GM23248 (cell line): ENCODE measurements around the gene LAPTM4A. TPM values are rescaled to one million over a fixed set of nuclear protein-coding genes. Genes with fewer than 3 reads are reported as not detected.
"Not testable (repeated sequence)": the region's sequence is repeated elsewhere in the genome, so short reads cannot be mapped to it uniquely, and the experiment has no call there.

ENCODE experiments used
- DNase-seq: peaks from one replicate; pipeline ENCODE4 v3.0.0-alpha.2; 2015
- H2AFZ ChIP-seq: fragments of 200-600 bp; sonication (generic); 2 replicates; pipeline ENCODE4 v1.6.1; 2016; ENCODE audit warnings: antibody characterized with exemption
- H3F3A ChIP-seq: fragments of 200-600 bp; sonication (generic); 2 replicates; pipeline ENCODE4 v1.6.1; 2016; ENCODE audit warnings: mild to moderate bottlenecking, antibody characterized with exemption, mixed run types; ENCODE audit not compliant: insufficient read depth
- H3K27ac ChIP-seq: fragments of 200-600 bp; sonication (generic); 2 replicates; pipeline ENCODE4 v1.5.1; 2016; ENCODE audit warnings: mild to moderate bottlenecking
- H3K27me3 ChIP-seq: fragments of 200-600 bp; sonication (generic); replicated peaks from 2 replicates; pipeline ENCODE4 v1.6.1; 2016; ENCODE audit warnings: mild to moderate bottlenecking; ENCODE audit not compliant: insufficient read depth
- H3K36me3 ChIP-seq: fragments of 200-600 bp; sonication (generic); 2 replicates; pipeline ENCODE4 v1.6.1; 2016; ENCODE audit warnings: low read depth, mild to moderate bottlenecking
- H3K4me1 ChIP-seq: fragments of 200-600 bp; sonication (generic); 2 replicates; pipeline ENCODE4 v1.6.1; 2016; ENCODE audit warnings: mild to moderate bottlenecking; ENCODE audit not compliant: insufficient read depth
- H3K4me2 ChIP-seq: fragments of 200-600 bp; sonication (generic); one replicate; pipeline ENCODE4 v1.6.1; 2016; ENCODE audit warnings: mild to moderate bottlenecking; ENCODE audit not compliant: unreplicated experiment
- H3K4me3 ChIP-seq: fragments of 200-600 bp; sonication (generic); 2 replicates; pipeline ENCODE4 v1.5.1; 2016; ENCODE audit warnings: mild to moderate bottlenecking
- H3K79me2 ChIP-seq: fragments of 200-600 bp; sonication (generic); 2 replicates; pipeline ENCODE4 v1.6.1; 2016; ENCODE audit warnings: mild to moderate bottlenecking; ENCODE audit not compliant: insufficient read depth
- H3K9ac ChIP-seq: fragments of 200-600 bp; sonication (generic); 2 replicates; pipeline ENCODE4 v1.6.1; 2016; ENCODE audit warnings: mild to moderate bottlenecking
- H3K9me2 ChIP-seq: fragments of 200-600 bp; sonication (generic); 2 replicates; pipeline ENCODE4 v1.6.1; 2016; ENCODE audit warnings: mixed run types, mild to moderate bottlenecking, moderate library complexity; ENCODE audit not compliant: insufficient read depth
- H3K9me3 ChIP-seq: fragments of 200-600 bp; sonication (generic); one replicate; pipeline ENCODE4 v1.6.1; 2017; ENCODE audit warnings: low read depth
- H4K20me1 ChIP-seq: fragments of 200-600 bp; sonication (generic); 2 replicates; pipeline ENCODE4 v1.6.0; 2016; ENCODE audit not compliant: insufficient read depth
- EZH2 ChIP-seq: fragments of 200-600 bp; sonication (generic); IDR thresholded peaks from 2 replicates; pipeline ENCODE4 v1.6.1; 2018; ENCODE audit warnings: antibody characterized with exemption, mild to moderate bottlenecking; ENCODE audit not compliant: insufficient read depth, poor library complexity, severe bottlenecking
- EZH2phosphoT487 ChIP-seq: fragments of 200-600 bp; sonication (generic); IDR thresholded peaks from 2 replicates; pipeline ENCODE4 v1.6.1; 2018; ENCODE audit warnings: antibody characterized with exemption, moderate library complexity, mild to moderate bottlenecking, low read depth; ENCODE audit not compliant: insufficient read depth
- WGBS, 2 experiments: methylation state at CpG; one replicate each; pipeline ENCODE4 v1.1.6; 2015 to 2017; ENCODE audit warnings: low lambda C conversion rate in 2 of 2, low coverage in 1 of 2; ENCODE audit errors: missing lambda C conversion rate in 2 of 2; 5-methylcytosine and 5-hydroxymethylcytosine counted together
- in situ Hi-C: fragments of 300-500 bp; cut with MboI; formaldehyde crosslinking; loops from 2 replicates; pipeline ENCODE4 v1.15.0; 2020
- polyA plus RNA-seq: library from polyadenylated mRNA; unstranded; fragments of >200 nt; fragmentation: Nextera tagmentation; extraction: Ambion mirVana; gene quantifications from 2 replicates; pipeline ENCODE4 v1.2.1, GENCODE V29; 2016
- total RNA-seq: library from RNA; depleted of rRNA; stranded (reverse); fragments of >200 nt; shearing (Covaris generic); gene quantifications from 2 replicates; pipeline ENCODE4 v1.2.3, GENCODE V29; 2014

LAPTM4A gene
- total and polyA plus RNA-seq, 2 experiments from 2014 or later = 363 to 752 TPM

- in situ Hi-C loops = loop anchor here (5.0 to 10.0 kb wide), 2 partner anchors 81 to 128 kb away; partner anchors contain the start of gene MATN3
- Histone ChIP-seq H3K4me2 (no peak overlapping the region), H3K9me2 (no peaks in the 10 kb centered on the region), H3K79me2 (no peaks in the 10 kb centered on the region), H3K27ac (no peak overlapping the region), H3K36me3 (no peaks in the 10 kb centered on the region), H2AFZ (no peak overlapping the region), H3F3A (peaks cover 11% of the 10 kb centered on the region), H3K9ac (no peak overlapping the region), H3K9me3 (no peaks in the 10 kb centered on the region), H3K4me3 (no peak overlapping the region), H4K20me1 (no peaks in the 10 kb centered on the region), H3K4me1 (peaks cover 34% of the 10 kb centered on the region), H3K27me3 (no peaks in the 10 kb centered on the region)
- WGBS, 2 experiments = 85 to 87% methylated on average over 5 of the region's 5 CpGs
- no peak for DNase-seq
- TF ChIP-seq EZH2phosphoT487 (no peak), EZH2 (no peak)
Measured at GRCh38 chr2:20092901-20093235, 41.4 kb upstream of the LAPTM4A start.

- peak overlapping the region; percentile 78 for H3K9ac ChIP-seq
- peak overlapping the region; percentile 50 for H3K4me3 ChIP-seq
- peak overlapping the region; percentile 74 for H3K4me2 ChIP-seq
- in situ Hi-C loops = loop anchor here (5.0 to 10.0 kb wide), 2 partner anchors 80 to 128 kb away; partner anchors contain the start of gene MATN3
- no peaks in the 10 kb centered on the region for H3K9me2 ChIP-seq
- no peaks in the 10 kb centered on the region for H3K27me3 ChIP-seq
- H3K36me3 ChIP-seq = no peaks in the 10 kb centered on the region
- H3K79me2 ChIP-seq = no peaks in the 10 kb centered on the region
- H3K9me3 ChIP-seq = no peaks in the 10 kb centered on the region
- peaks cover 11% of the 10 kb centered on the region for H3F3A ChIP-seq
- DNase-seq = no peak
- no peak for TF ChIP-seq EZH2
- no peak for TF ChIP-seq EZH2phosphoT487
- WGBS, 2 experiments = 81 to 82% methylated on average over 15 of the region's 15 CpGs
- peaks cover 34% of the 10 kb centered on the region for H3K4me1 ChIP-seq
- H2AFZ ChIP-seq = no peak overlapping the region
- H3K27ac ChIP-seq = peak overlapping the region; percentile 93
- H4K20me1 ChIP-seq = no peaks in the 10 kb centered on the region
Measured at GRCh38 chr2:20092226-20092900, 40.9 kb upstream of the LAPTM4A start.

- H3F3A ChIP-seq = peaks cover 11% of the 10 kb centered on the region
- in situ Hi-C loops = loop anchor here (5.0 to 10.0 kb wide), 2 partner anchors 79 to 127 kb away; partner anchors contain the start of gene MATN3
- peak overlapping the region; percentile 61 for H2AFZ ChIP-seq
- H3K9ac ChIP-seq = peak overlapping the region; percentile 78
- H3K36me3 ChIP-seq = no peaks in the 10 kb centered on the region
- H3K4me2 ChIP-seq = peak overlapping the region; percentile 74
- H3K27ac ChIP-seq = peak overlapping the region; percentile 93
- peak overlapping the region; percentile 50 for H3K4me3 ChIP-seq
- peaks cover 34% of the 10 kb centered on the region for H3K4me1 ChIP-seq
- peak; percentile 97 for DNase-seq
- H4K20me1 ChIP-seq = no peaks in the 10 kb centered on the region
- H3K79me2 ChIP-seq = no peaks in the 10 kb centered on the region
- TF ChIP-seq EZH2phosphoT487 (no peak), EZH2 (no peak)
- WGBS, 2 experiments = 1 to 3% methylated on average over 11 of the region's 11 CpGs
- H3K9me2 ChIP-seq = no peaks in the 10 kb centered on the region
- H3K27me3 ChIP-seq = no peaks in the 10 kb centered on the region
- H3K9me3 ChIP-seq = no peaks in the 10 kb centered on the region
Measured at GRCh38 chr2:20091305-20091991, 40.0 kb upstream of the LAPTM4A start.

GRCh38 chr2:20089715-20090464, 38.5 kb upstream of the LAPTM4A start:
- DNase-seq = no peak
- in situ Hi-C loops = loop anchor here (5.0 to 10.0 kb wide), 2 partner anchors 78 to 125 kb away; partner anchors contain the start of gene MATN3

GRCh38 chr2:20085909-20086308, 34.5 kb upstream of the LAPTM4A start:
- H3K9me2 ChIP-seq, H3K79me2 ChIP-seq, in situ Hi-C loops, H3K4me2 ChIP-seq, H3F3A ChIP-seq, H3K4me3 ChIP-seq, H4K20me1 ChIP-seq, H2AFZ ChIP-seq, H3K27ac ChIP-seq, H3K9ac ChIP-seq, H3K36me3 ChIP-seq, H3K9me3 ChIP-seq, H3K4me1 ChIP-seq, H3K27me3 ChIP-seq: not testable (repeated sequence)
- peak; percentile 57 for DNase-seq
- 74 to 91% methylated on average over 4 of the region's 4 CpGs for WGBS, 2 experiments

More at GRCh38 chr2:20089715-20090464, 38.5 kb upstream of the LAPTM4A start:
- H3K27ac ChIP-seq = no peak overlapping the region
- H3K9me3 ChIP-seq = no peaks in the 10 kb centered on the region
- H2AFZ ChIP-seq = no peak overlapping the region
- no peaks in the 10 kb centered on the region for H3K36me3 ChIP-seq
- H3F3A ChIP-seq = peaks cover 11% of the 10 kb centered on the region
- peaks cover 37% of the 10 kb centered on the region for H3K4me1 ChIP-seq
- H3K27me3 ChIP-seq = no peaks in the 10 kb centered on the region
- H3K4me3 ChIP-seq = no peak overlapping the region
- no peak overlapping the region for H3K4me2 ChIP-seq
- H3K9me2 ChIP-seq = no peaks in the 10 kb centered on the region
- no peak overlapping the region for H3K9ac ChIP-seq
- no peaks in the 10 kb centered on the region for H4K20me1 ChIP-seq
- 93 to 94% methylated on average over 9 of the region's 9 CpGs for WGBS, 2 experiments
- TF ChIP-seq EZH2phosphoT487 (no peak), EZH2 (no peak)
- no peaks in the 10 kb centered on the region for H3K79me2 ChIP-seq

GRCh38 chr2:20082812-20083211, 31.4 kb upstream of the LAPTM4A start:
- in situ Hi-C loops, H3K4me1 ChIP-seq, DNase-seq, H3K27ac ChIP-seq, H3K36me3 ChIP-seq, H4K20me1 ChIP-seq, H3K4me3 ChIP-seq, H3K4me2 ChIP-seq, H3K27me3 ChIP-seq, H3K9ac ChIP-seq, H3F3A ChIP-seq, H3K79me2 ChIP-seq, H3K9me2 ChIP-seq, H3K9me3 ChIP-seq, H2AFZ ChIP-seq: not testable (repeated sequence)
- 97% methylated on average over 8 of the region's 8 CpGs for WGBS, 2 experiments
